Mammary epithelial cell (primary cell): ENCODE measurements around the gene TTC7B.

Experiments
- CTCF ChIP-seq, 2 donors: IDR thresholded peaks in 1 of 2; conservative IDR thresholded peaks in 1 of 2; 2 replicates each; pipeline ENCODE4 v1.5.1; 2011 to 2012; ENCODE audit warnings: inconsistent platforms in 2 of 2, low read length in 2 of 2, mild to moderate bottlenecking in 2 of 2, control low read depth in 1 of 2, low read depth in 1 of 2; ENCODE audit not compliant: insufficient read depth in 1 of 2; ENCODE audit errors: extremely low read depth in 1 of 2
- EZH2 ChIP-seq: IDR thresholded peaks from 2 replicates; pipeline ENCODE4 v1.6.1; 2012; ENCODE audit warnings: low read length, inconsistent platforms, borderline replicate concordance

- TF ChIP-seq CTCF (conservative IDR thresholded peaks at IDR 0.05 in 1 of 2, IDR thresholded peaks at IDR 0.05 in 1 of 2; ENCODE audit: extremely low read depth in 1 of 2, insufficient read depth in 1 of 2, low read depth in 1 of 2, low read length in 2 of 2), result no peak
- no peak for TF ChIP-seq EZH2
These were observed 243.6 kb downstream of the TTC7B start for GRCh38 chr14:90572441-90573150.
